HL-60 (cell line): ENCODE data around the gene SCAF8.

Experiments
- DNase-seq, 2 experiments: peaks; one replicate each; pipeline ENCODE4 v3.0.0-alpha.2; 2010 to 2020; ENCODE audit warnings: low read depth in 1 of 2, low spot score in 1 of 2
- H3K27ac ChIP-seq: fragments of 250-450 bp; sonication (Bioruptor Pico); replicated peaks from 2 replicates; pipeline ENCODE4 v1.5.1; 2020; ENCODE audit warnings: mild to moderate bottlenecking, moderate library complexity
- H3K27me3 ChIP-seq: fragments of 250-450 bp; sonication (Bioruptor Pico); 2 replicates; pipeline ENCODE4 v1.5.1; 2021; ENCODE audit warnings: mild to moderate bottlenecking, moderate library complexity; ENCODE audit not compliant: insufficient read depth, poor library complexity, severe bottlenecking
- H3K4me3 ChIP-seq: replicated peaks from 2 replicates; pipeline ENCODE4 v1.5.1; 2011; ENCODE audit warnings: mild to moderate bottlenecking, control low read depth, low read length; ENCODE audit not compliant: insufficient read depth
- CTCF ChIP-seq: IDR thresholded peaks from one replicate; pipeline ENCODE4 v1.5.1; 2011; ENCODE audit warnings: low read length, control low read depth, inconsistent platforms; ENCODE audit not compliant: insufficient read depth
- GABPA ChIP-seq: IDR thresholded peaks from 2 replicates; pipeline ENCODE4 v1.6.1; 2012; ENCODE audit warnings: low read depth
- POLR2AphosphoS5 ChIP-seq: IDR thresholded peaks from 2 replicates; pipeline ENCODE4 v1.6.1; 2012; ENCODE audit warnings: low read depth
- REST ChIP-seq: IDR thresholded peaks from 2 replicates; pipeline ENCODE4 v1.6.1; 2012; ENCODE audit warnings: low read depth; ENCODE audit not compliant: insufficient replicate concordance
- SPI1 ChIP-seq: IDR thresholded peaks from 2 replicates; pipeline ENCODE4 v1.6.1; 2012; ENCODE audit warnings: low read depth, mild to moderate bottlenecking, borderline replicate concordance

Gene SCAF8

GRCh38 chr6:154848580-154848979, 115.4 kb downstream of the SCAF8 start:
- no peak overlapping the region for H3K27ac ChIP-seq
- no peak overlapping the region for H3K4me3 ChIP-seq
- TF ChIP-seq REST (no peak), SPI1 (no peak), GABPA (no peak), POLR2AphosphoS5 (no peak), CTCF (no peak)
- no peak for DNase-seq
- H3K27me3 ChIP-seq = no peaks in the 10 kb centered on the region

GRCh38 chr6:154849475-154849874, 116.3 kb downstream of the SCAF8 start:
- Histone ChIP-seq H3K4me3 (no peak overlapping the region), H3K27ac (no peak overlapping the region), H3K27me3 (no peaks in the 10 kb centered on the region)
- TF ChIP-seq GABPA = no peak
- TF ChIP-seq POLR2AphosphoS5 = no peak
- no peak for TF ChIP-seq REST
- no peak for TF ChIP-seq SPI1
- no peak for TF ChIP-seq CTCF
- no peak for DNase-seq

GRCh38 chr6:154852687-154853086, 119.5 kb downstream of the SCAF8 start:
- no peak overlapping the region for H3K4me3 ChIP-seq
- H3K27me3 ChIP-seq = no peaks in the 10 kb centered on the region
- H3K27ac ChIP-seq = no peak overlapping the region
- TF ChIP-seq POLR2AphosphoS5 (no peak), GABPA (no peak), SPI1 (no peak), CTCF (no peak), REST (no peak)
- DNase-seq = no peak
